ENCODE data around the gene C1QTNF1.
A peak's percentile ranks its signal among the peaks of the same experiment; 100 is the strongest.

Gene C1QTNF1

DNA sequence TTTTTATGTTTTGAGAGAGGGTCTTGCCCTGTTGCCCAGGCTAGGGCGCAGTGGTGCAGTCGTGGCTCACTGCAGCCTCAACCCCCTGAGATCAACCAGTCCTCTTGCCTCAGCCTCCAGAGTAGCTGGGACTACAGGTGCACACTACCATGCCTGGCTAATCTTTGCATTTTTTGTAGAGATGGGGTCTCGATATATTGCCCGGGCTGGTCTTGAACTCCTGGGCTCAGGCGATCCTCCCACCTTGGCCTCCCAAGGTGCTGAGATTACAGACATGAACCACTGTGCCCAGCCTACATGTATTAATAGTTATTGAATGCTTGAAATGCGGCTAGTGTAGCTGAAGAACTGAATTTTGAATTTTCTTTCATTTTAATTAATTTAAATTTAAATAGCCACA lies 12.2 kb downstream of the C1QTNF1 start:
- no peak for ATAC-seq
- Mint-ChIP-seq H3K27ac (no peak overlapping the region), H3K4me3 (no peak overlapping the region), H3K4me1 (no peaks in the 10 kb centered on the region), H3K36me3 (no peaks in the 10 kb centered on the region), H3K9me3 (no peaks in the 10 kb centered on the region), H3K27me3 (peaks cover 47% of the 10 kb centered on the region)

DNA sequence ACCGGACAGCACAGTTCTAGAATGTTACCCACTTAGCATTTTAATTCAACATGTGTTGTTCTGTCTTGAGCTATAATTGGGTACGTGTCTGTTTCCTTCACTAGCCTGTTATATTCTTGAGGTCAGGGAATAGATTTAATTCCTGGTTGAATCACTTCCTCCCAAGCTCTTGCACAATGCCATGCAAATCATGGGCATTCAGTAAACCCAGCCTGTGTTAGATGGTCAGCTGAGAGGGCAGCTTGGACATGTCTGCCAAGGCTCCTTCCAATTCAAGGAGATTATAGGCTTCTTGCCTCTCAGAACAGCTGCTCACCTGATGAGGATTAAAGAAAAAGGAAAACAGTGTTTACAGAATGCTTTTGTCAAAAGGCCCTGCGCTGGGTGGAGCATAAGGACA lies 12.6 kb downstream of the C1QTNF1 start:
- no peaks in the 10 kb centered on the region for H3K9me3 Mint-ChIP-seq
- H3K4me3 Mint-ChIP-seq = no peak overlapping the region
- peaks cover 43% of the 10 kb centered on the region for H3K27me3 Mint-ChIP-seq
- no peak overlapping the region for H3K27ac Mint-ChIP-seq
- H3K4me1 Mint-ChIP-seq = no peaks in the 10 kb centered on the region
- H3K36me3 Mint-ChIP-seq = no peaks in the 10 kb centered on the region
- ATAC-seq = no peak

DNA sequence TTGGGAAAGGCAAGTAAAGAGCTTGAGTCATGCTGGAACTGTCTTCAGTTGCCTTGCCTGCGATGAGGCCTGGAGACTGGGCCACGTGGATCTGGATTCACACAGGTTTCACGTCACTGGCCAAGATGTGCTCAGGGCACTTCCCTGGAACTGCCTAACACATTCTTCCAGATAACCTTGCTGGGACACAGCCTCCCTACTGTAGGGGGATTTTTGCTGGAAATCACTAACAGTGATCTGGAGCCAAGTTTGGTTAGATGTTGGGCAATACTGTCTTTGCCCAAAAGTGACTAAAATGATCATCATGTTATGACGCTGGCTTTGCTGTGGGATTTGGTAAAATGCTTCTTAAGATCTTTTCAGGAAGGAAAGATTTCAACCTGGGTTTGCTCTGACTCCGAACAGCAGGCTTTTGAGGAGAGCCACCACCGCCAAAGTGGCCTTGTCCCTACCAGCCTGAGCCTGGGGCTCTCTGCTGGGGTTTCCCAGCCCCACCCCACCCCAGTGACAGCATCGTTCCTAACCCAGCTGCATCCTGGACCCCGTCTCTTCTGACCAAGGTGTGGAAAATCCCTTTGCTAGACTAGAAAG lies 14.7 kb downstream of the C1QTNF1 start:
- peak; percentile 37 for ATAC-seq
- Mint-ChIP-seq H3K27ac (no peak overlapping the region), H3K36me3 (no peaks in the 10 kb centered on the region), H3K9me3 (no peaks in the 10 kb centered on the region), H3K4me1 (no peaks in the 10 kb centered on the region), H3K4me3 (no peak overlapping the region), H3K27me3 (peaks cover 22% of the 10 kb centered on the region)

DNA sequence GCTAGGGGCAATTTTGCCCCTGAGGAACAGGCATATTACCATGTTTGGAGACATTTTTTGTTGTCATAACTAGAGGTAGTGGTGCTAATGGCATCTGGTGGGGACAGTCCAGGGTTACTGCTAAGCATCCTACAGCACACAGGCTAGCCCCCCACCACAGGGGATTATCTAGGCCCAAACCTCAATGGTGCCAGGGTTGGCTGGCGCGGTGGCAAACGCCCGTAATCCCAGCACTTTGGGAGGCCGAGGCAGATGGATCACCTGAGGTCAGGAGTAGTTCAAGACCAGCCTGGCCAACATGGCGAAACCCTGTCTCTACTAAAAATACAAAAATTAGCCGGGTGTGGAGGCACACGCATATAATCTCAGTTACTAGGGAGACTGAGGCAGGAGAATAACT lies 15.2 kb downstream of the C1QTNF1 start:
- no peaks in the 10 kb centered on the region for H3K4me1 Mint-ChIP-seq
- no peaks in the 10 kb centered on the region for H3K36me3 Mint-ChIP-seq
- no peaks in the 10 kb centered on the region for H3K9me3 Mint-ChIP-seq
- H3K4me3 Mint-ChIP-seq = no peak overlapping the region
- no peak overlapping the region for H3K27ac Mint-ChIP-seq
- no peak for ATAC-seq
- H3K27me3 Mint-ChIP-seq = peaks cover 22% of the 10 kb centered on the region

DNA sequence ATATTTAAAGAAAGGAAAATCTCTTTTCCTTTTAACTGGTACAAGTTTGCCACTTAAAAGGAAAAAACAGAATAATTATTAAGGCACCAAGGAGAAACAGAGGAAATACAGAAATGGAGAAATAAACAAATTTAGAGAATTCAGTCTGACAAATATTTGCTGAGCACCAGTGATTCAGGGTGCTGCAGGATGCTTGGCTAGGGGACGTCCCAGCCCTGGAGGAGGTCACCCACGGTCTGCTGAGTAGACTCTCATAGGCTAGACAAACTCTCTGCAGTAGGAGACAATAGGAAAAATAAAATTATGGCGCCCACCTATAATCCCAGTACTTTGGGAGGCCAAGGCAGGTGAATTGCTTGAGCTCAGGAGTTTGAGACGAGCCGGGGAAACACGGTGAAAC lies 15.9 kb downstream of the C1QTNF1 start:
- H3K4me3 Mint-ChIP-seq = no peak overlapping the region
- H3K27ac Mint-ChIP-seq = no peak overlapping the region
- no peaks in the 10 kb centered on the region for H3K9me3 Mint-ChIP-seq
- H3K36me3 Mint-ChIP-seq = no peaks in the 10 kb centered on the region
- peaks cover 3% of the 10 kb centered on the region for H3K4me1 Mint-ChIP-seq
- peaks cover 25% of the 10 kb centered on the region for H3K27me3 Mint-ChIP-seq
- ATAC-seq = no peak

DNA sequence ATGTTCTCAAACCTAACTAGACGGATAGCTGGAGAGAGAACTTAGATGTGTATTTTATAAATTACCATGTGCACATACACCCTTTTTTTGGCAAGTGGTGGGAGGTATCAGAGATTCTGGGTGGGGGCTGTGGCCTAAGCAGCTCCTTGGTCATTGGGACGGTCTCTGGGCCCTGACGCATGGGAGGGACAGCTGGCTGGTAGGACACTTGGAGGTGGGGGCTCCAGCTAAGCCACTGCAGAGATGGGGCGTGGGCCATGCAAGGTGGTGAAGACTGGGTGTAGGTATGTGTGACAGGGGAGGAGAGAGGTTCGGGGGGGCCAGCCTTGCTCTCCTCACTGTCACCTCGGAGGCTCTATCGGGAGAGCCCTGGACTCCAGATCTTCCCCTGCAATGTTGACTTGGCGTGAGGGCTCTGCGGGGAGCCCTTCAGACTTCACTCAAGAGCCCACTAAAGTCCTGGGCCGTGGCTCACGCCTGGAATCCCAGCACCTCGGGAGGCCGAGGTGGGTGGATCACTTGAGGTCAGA lies 17.1 kb downstream of the C1QTNF1 start:
- ATAC-seq = no peak
- peaks cover 37% of the 10 kb centered on the region for H3K27me3 Mint-ChIP-seq
- H3K27ac Mint-ChIP-seq = no peak overlapping the region
- no peaks in the 10 kb centered on the region for H3K9me3 Mint-ChIP-seq
- peaks cover 13% of the 10 kb centered on the region for H3K4me1 Mint-ChIP-seq
- H3K4me3 Mint-ChIP-seq = no peak overlapping the region
- H3K36me3 Mint-ChIP-seq = no peaks in the 10 kb centered on the region

DNA sequence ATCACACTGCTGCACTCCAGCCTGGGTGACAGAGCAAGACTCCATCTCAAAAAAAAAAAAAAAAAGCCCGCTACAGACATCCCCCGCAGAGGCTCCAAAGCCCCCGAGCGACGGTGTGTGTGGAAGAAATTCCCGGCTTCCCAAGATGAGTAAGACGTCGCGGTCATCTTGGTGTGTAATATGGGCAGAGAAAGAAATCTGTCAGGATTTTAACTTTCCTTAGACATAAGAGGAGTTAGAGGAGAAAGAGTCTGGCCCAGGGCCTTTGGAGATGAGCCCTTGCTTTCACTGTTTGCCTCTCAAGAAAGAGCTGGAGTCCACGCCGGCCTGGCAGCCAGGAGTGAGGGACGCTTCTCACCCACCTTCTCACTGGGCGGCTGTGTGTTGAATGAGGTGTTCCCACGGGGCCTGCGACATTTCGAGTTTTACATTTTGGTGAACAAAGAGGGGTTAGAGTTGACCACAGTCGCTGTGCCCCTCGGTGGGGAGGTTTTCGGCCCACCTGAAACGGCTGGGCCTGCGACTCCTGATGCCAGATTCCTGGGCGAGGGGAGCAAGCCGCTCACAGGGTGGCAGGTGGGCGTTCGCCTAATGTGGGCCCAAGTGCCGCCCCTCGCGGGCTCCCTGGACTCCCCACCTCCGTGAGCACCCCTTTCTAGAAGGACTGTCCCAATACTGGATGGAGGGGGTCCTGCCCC lies 17.9 kb downstream of the C1QTNF1 start:
- Mint-ChIP-seq H3K9me3 (no peaks in the 10 kb centered on the region), H3K27me3 (peaks cover 45% of the 10 kb centered on the region), H3K27ac (no peak overlapping the region), H3K36me3 (no peaks in the 10 kb centered on the region), H3K4me1 (peaks cover 13% of the 10 kb centered on the region), H3K4me3 (no peak overlapping the region)
- ATAC-seq = no peak

DNA sequence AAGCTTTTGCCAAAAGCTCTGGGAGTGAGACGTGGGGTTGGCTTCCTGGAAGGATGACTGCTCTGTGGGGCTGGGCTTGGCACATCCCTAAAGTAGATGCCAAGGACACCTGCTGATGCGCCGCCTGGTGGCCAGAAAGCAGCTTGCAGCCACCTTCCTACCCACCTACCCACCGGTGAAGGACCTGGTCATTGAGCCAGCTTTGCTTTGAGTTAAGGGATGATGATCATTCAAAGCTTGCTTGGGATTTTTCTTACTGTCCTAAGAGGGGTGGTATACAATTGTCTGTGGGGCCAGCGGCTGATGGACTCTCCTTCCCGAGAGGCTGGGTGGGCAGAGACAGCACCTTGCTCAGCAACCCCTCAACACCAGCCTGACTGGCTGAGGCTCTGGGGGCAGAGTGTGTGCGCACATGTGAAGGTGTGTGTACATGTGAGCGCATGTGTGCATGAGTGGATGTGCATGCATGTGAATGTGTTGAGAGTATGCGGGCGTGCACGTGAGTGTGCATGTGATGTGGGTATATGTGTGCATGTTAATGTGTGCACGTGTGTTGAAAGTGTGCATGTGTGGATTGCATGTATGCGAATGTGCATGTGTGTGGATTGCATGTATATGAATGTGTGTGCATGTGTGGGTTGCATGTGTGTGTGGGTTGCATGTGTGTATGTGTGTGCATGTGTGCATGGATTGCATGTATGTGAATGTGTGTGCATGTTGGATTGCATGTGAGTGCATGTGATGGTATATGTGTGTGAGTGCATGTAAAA lies 18.6 kb downstream of the C1QTNF1 start:
- H3K27ac Mint-ChIP-seq = no peak overlapping the region
- ATAC-seq = peak; percentile 49
- H3K4me1 Mint-ChIP-seq = peaks cover 13% of the 10 kb centered on the region
- no peak overlapping the region for H3K4me3 Mint-ChIP-seq
- H3K9me3 Mint-ChIP-seq = no peaks in the 10 kb centered on the region
- H3K27me3 Mint-ChIP-seq = peaks cover 45% of the 10 kb centered on the region
- H3K36me3 Mint-ChIP-seq = no peaks in the 10 kb centered on the region

DNA sequence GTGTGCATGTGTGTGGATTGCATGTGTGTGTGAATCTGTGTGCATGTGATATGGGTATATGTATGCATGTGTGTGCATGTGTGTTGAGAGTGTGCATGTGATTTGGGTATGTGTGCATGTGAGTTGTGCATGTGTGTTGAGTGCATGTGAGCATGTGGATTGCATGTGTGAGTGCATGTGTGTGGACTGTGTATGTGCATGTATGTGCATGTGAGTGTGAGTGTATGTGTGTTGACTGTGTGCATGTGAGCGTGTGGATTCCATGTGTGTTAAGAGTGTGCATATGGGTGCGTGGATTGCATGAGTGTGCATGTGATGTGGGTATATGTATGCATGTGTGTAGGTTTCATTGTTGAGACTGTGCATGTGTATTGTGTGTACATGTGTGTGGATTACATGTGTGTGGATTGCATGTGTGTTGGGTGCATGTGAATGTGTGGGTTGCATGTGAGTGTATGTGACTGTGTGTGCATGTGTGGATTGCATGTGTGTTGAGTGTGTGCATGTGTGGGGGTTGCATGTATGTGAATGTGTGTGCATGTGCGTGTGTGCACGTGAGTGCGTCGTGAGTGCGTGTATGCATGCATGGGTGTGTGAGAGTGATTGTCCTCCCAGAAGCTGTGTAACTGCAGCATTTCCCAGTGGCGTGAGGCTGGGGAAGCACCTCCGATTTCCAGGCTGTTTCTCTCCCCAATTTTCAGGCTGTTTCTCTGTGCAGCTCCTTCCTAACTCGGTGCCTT lies 19.4 kb downstream of the C1QTNF1 start:
- Mint-ChIP-seq H3K27ac (no peak overlapping the region), H3K36me3 (no peaks in the 10 kb centered on the region), H3K4me1 (peaks cover 13% of the 10 kb centered on the region), H3K4me3 (no peak overlapping the region), H3K9me3 (no peaks in the 10 kb centered on the region), H3K27me3 (peaks cover 51% of the 10 kb centered on the region)
- ATAC-seq = no peak

DNA sequence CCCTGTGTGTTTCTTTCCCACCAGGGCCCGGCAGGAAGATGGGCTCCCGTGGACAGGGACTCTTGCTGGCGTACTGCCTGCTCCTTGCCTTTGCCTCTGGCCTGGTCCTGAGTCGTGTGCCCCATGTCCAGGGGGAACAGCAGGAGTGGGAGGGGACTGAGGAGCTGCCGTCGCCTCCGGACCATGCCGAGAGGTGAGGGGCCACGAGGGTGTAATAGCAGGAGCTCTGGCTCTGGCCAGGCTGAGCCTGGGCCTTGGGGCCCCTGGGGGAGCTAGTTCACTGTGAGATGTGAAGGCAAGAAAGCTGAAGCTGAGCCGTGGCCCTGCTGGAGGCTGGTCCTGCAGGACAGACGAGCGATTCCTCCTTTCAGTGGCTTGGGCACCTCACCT lies 20.0 kb downstream of the C1QTNF1 start:
- no peak overlapping the region for H3K27ac Mint-ChIP-seq
- H3K4me1 Mint-ChIP-seq = peaks cover 13% of the 10 kb centered on the region
- no peaks in the 10 kb centered on the region for H3K36me3 Mint-ChIP-seq
- no peak overlapping the region for H3K4me3 Mint-ChIP-seq
- no peak for ATAC-seq
- peaks cover 53% of the 10 kb centered on the region for H3K27me3 Mint-ChIP-seq
- H3K9me3 Mint-ChIP-seq = no peaks in the 10 kb centered on the region

DNA sequence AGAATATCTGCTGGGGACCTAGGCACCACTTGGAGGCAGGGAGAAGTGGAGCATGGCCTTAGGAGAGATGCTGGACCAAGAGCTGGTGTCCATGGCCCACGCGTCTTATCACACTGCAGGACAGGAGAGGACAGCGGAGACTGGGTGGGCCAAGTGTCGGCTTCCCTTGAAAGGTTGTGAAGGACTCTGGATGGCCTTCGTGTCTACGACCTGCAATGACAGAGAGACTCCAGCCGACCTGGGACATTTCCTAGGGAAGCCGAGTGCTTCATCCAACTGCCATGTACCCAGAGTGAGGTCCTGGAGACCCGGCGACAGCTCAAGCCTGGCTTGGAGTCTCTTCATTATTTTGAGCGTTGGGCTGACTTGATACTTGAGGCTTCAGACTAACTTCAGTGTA lies 20.5 kb downstream of the C1QTNF1 start:
- Mint-ChIP-seq H3K9me3 (no peaks in the 10 kb centered on the region), H3K36me3 (no peaks in the 10 kb centered on the region), H3K4me3 (no peak overlapping the region), H3K27ac (no peak overlapping the region), H3K4me1 (peaks cover 13% of the 10 kb centered on the region), H3K27me3 (peaks cover 56% of the 10 kb centered on the region)
- no peak for ATAC-seq

DNA sequence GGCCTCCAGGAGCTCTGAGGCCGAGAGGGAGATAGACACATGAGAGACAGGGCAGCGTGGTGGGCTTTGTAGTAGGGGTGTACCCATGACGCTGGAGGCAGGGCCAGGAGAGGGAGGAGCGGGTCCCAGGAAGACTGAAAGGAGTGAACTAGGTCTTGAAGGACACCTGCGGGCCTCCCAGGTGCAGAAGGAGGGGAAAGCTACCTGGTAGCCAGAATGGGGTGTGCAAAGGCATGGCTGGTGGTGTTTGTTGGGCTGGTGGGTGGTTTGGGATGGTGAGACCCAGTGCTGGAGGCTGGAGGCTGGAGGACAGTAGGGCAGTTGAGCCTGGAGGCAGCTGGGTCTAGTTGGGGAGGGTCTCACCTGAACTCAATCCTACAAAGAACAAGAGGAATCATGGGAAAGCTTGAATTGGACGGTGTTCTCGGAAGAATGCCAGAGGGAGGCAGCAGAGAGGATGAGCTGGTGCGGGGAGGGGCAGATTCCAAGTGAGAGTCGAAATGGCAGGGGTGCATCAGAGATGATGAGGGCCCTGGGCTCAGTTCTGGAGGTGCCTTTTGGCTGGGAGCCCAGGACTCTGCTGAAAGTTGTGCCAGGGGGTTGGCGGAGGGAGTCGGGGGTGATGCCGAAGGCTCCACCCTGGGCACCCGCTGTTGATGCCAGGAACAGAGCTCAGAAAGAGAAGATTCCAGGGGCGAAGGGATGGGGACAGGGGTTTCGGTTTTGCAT lies 21.2 kb downstream of the C1QTNF1 start:
- Mint-ChIP-seq H3K9me3 (no peaks in the 10 kb centered on the region), H3K27me3 (peaks cover 56% of the 10 kb centered on the region), H3K27ac (no peak overlapping the region), H3K4me1 (peaks cover 13% of the 10 kb centered on the region), H3K36me3 (no peaks in the 10 kb centered on the region), H3K4me3 (no peak overlapping the region)
- ATAC-seq = no peak

DNA sequence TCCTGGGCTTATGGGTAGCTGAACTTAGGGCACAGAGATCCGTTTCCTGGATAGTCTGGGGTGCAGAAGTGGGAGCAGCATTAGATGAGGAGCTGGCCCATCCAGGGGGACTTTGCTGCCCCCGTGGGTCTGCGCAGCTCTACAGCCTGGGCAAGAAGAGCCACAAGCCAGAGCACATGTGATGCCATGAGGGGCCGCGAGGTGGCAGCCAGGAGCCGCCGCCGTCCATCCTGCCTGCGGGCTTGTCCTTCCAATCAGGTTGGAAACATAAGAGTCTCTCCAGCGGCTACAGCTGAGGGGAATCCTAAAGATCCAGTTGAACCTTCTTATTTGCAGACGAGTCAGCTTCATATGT lies 21.9 kb downstream of the C1QTNF1 start:
- Mint-ChIP-seq H3K4me3 (no peak overlapping the region), H3K27me3 (peaks cover 58% of the 10 kb centered on the region), H3K27ac (no peak overlapping the region), H3K4me1 (peaks cover 13% of the 10 kb centered on the region), H3K36me3 (no peaks in the 10 kb centered on the region), H3K9me3 (no peaks in the 10 kb centered on the region)
- ATAC-seq = peak; percentile 59

DNA sequence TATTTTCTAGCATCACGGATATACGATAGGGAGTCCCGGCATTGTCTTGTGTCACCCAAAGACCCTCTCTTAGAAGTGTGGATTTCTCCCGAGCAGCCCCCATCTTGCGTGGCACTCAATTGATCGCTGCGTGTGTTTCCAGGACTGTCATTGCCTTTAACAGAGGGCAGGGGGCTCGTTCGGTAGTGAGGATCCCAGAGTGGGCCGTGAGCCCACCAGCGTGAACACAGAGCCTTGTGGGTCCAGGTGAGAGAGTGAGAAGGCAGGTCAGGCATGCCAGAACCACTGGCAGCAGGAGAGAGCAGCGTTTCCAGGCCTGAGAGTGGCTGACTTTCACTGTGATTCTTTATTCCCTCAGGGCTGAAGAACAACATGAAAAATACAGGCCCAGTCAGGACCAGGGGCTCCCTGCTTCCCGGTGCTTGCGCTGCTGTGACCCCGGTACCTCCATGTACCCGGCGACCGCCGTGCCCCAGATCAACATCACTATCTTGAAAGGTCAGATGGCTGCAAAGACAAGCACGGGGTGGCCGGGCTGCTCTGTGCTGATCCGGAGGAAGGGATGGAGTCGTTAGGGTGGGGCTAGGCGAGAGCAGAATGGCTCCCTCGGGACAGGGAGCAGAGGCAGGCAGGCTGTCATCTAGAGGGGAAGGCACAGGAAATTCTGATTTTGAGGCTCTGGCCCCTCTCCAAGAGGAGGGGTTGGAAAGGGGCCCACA lies 22.4 kb downstream of the C1QTNF1 start:
- peaks cover 13% of the 10 kb centered on the region for H3K4me1 Mint-ChIP-seq
- no peaks in the 10 kb centered on the region for H3K36me3 Mint-ChIP-seq
- ATAC-seq = no peak
- no peaks in the 10 kb centered on the region for H3K9me3 Mint-ChIP-seq
- no peak overlapping the region for H3K4me3 Mint-ChIP-seq
- H3K27ac Mint-ChIP-seq = no peak overlapping the region
- peaks cover 63% of the 10 kb centered on the region for H3K27me3 Mint-ChIP-seq

Measured in stimulated activated memory B cell treated with anti-CD40 and anti-IgM and Interleukin-4, amounts not matched to agents 10 μg/mL and 1 μg/mL and 100 μg/mL, for 72 hours (primary cell).